ENCODE results near the gene MPP1.

Gene MPP1

GRCh38 chrX:154775419-154776349, 29.6 kb downstream of the MPP1 start:
- Histone ChIP-seq H3K36me3 (ENCODE audit: insufficient read depth) (no peaks in the 10 kb centered on the region), H3K27me3 (ENCODE audit: insufficient read depth, low read depth) (no peaks in the 10 kb centered on the region), H3K4me2 (no peak overlapping the region), H3K79me2 (ENCODE audit: insufficient read depth, low read depth) (no peaks in the 10 kb centered on the region), H2AFZ (ENCODE audit: low read depth) (no peak overlapping the region), H3K27ac (no peak overlapping the region), H3K4me3 (IDR thresholded peaks at IDR 0.05; ENCODE audit: insufficient read depth, low read depth, low read length) (no peak overlapping the region), H4K20me1 (ENCODE audit: insufficient read depth) (no peaks in the 10 kb centered on the region), H3K9ac (no peak overlapping the region), H3K4me1 (ENCODE audit: low read depth, poor library complexity, severe bottlenecking) (no peaks in the 10 kb centered on the region)
- no peak for TF ChIP-seq CTCF (conservative IDR thresholded peaks at IDR 0.05; ENCODE audit: low read depth, low read length)

GRCh38 chrX:154774622-154775021, 30.7 kb downstream of the MPP1 start:
- Histone ChIP-seq H3K36me3 (ENCODE audit: insufficient read depth) (no peaks in the 10 kb centered on the region; the same call in 1 of the 2 replicates), H2AFZ (ENCODE audit: low read depth) (no peak overlapping the region), H3K4me2 (no peak overlapping the region), H4K20me1 (ENCODE audit: insufficient read depth) (no peaks in the 10 kb centered on the region), H3K4me1 (ENCODE audit: low read depth, poor library complexity, severe bottlenecking) (no peaks in the 10 kb centered on the region), H3K79me2 (ENCODE audit: insufficient read depth, low read depth) (no peaks in the 10 kb centered on the region), H3K27ac (no peak overlapping the region), H3K4me3 (IDR thresholded peaks at IDR 0.05; ENCODE audit: insufficient read depth, low read depth, low read length) (no peak overlapping the region), H3K9ac (no peak overlapping the region), H3K27me3 (ENCODE audit: insufficient read depth, low read depth) (no peaks in the 10 kb centered on the region)
- TF ChIP-seq CTCF (conservative IDR thresholded peaks at IDR 0.05; ENCODE audit: low read depth, low read length), result no peak

- peak within 1 kb of the TSS; percentile 21 for H2AFZ ChIP-seq (ENCODE audit: low read depth)
- peak within 1 kb of the TSS; percentile 88 for H3K27ac ChIP-seq
- TF ChIP-seq CTCF (conservative IDR thresholded peaks at IDR 0.05; ENCODE audit: low read depth, low read length), result no peak
- H3K9ac ChIP-seq, result peak within 1 kb of the TSS; percentile 86
- H3K4me1 ChIP-seq (ENCODE audit: low read depth, poor library complexity, severe bottlenecking), result peaks cover 11% of the 10 kb centered on the region
- peaks cover 39% of the 10 kb centered on the region; the same call in 1 of the 2 replicates for H3K79me2 ChIP-seq (ENCODE audit: insufficient read depth, low read depth)
- H3K4me3 ChIP-seq (IDR thresholded peaks at IDR 0.05; ENCODE audit: insufficient read depth, low read depth, low read length), result no peak within 1 kb of the TSS
- peaks cover 12% of the 10 kb centered on the region for H3K36me3 ChIP-seq (ENCODE audit: insufficient read depth)
- H3K4me2 ChIP-seq, result peak within 1 kb of the TSS; percentile 52; the same call in 1 of the 2 replicates
- no peaks in the 10 kb centered on the region for H3K27me3 ChIP-seq (ENCODE audit: insufficient read depth, low read depth)
- H4K20me1 ChIP-seq (ENCODE audit: insufficient read depth), result no peaks in the 10 kb centered on the region
These were observed 42.6 kb downstream of the MPP1 start, which contains the start of gene DKC1 for GRCh38 chrX:154762537-154763296. TSS of gene DKC1 (plus strand) at chrX:154762864. CDS start at chrX:154762966, 102 bp downstream.

GRCh38 chrX:154761977-154762536, 43.2 kb downstream of the MPP1 start:
- Histone ChIP-seq H2AFZ (ENCODE audit: low read depth) (peak overlapping the region; percentile 21), H3K36me3 (ENCODE audit: insufficient read depth) (peaks cover 12% of the 10 kb centered on the region), H3K27ac (peak overlapping the region; percentile 12; the same call in 1 of the 2 replicates)

More at GRCh38 chrX:154761977-154762536, 43.2 kb downstream of the MPP1 start:
- Histone ChIP-seq H3K79me2 (ENCODE audit: insufficient read depth, low read depth) (peaks cover 36% of the 10 kb centered on the region; the same call in 1 of the 2 replicates), H4K20me1 (ENCODE audit: insufficient read depth) (no peaks in the 10 kb centered on the region), H3K4me3 (IDR thresholded peaks at IDR 0.05; ENCODE audit: insufficient read depth, low read depth, low read length) (no peak overlapping the region), H3K4me2 (peak overlapping the region; percentile 52; the same call in 1 of the 2 replicates), H3K9ac (peak overlapping the region; percentile 86; the same call in 1 of the 2 replicates), H3K4me1 (ENCODE audit: low read depth, poor library complexity, severe bottlenecking) (peaks cover 11% of the 10 kb centered on the region), H3K27me3 (ENCODE audit: insufficient read depth, low read depth) (no peaks in the 10 kb centered on the region)
- TF ChIP-seq CTCF (conservative IDR thresholded peaks at IDR 0.05; ENCODE audit: low read depth, low read length), result no peak
